GM12865 (cell line): Measurements from ENCODE around the gene SRSF7.

Source experiments
- DNase-seq: peaks from one replicate; pipeline ENCODE4 v3.0.0; 2010; ENCODE audit warnings: low read depth
- H3K4me3 ChIP-seq: 2 replicates; pipeline ENCODE4 v1.5.1; 2011; ENCODE audit warnings: mild to moderate bottlenecking, low read depth, low read length, control low read depth
- CTCF ChIP-seq: IDR thresholded peaks from 2 replicates; pipeline ENCODE4 v1.5.1; 2011; ENCODE audit warnings: low read length, control low read depth, low read depth, inconsistent platforms; ENCODE audit not compliant: insufficient read depth; ENCODE audit errors: missing control alignments

SRSF7 gene

GRCh38 chr2:38731090-38731489 lies 20.1 kb downstream of the SRSF7 start:
- no peak overlapping the region for H3K4me3 ChIP-seq
- no peak for TF ChIP-seq CTCF
- DNase-seq = no peak

DNA sequence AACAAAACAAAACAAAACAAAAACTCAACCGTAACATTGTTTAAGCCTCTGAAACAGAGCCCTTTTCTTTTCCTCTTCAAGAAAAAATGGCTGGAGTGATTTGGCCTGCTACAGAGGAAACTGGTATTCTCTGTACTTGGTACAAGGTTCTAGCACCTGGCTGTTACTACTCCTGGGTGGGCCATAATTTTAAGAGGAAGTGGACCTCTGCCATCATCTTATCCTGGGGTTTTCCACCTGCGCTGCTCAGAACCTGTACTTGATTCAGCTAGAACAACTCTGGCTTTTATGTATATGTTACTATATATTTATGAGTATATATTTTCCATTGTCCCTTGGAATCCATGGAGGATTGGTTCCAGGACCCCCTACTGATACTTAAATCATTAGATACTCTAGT lies 22.5 kb downstream of the SRSF7 start:
- DNase-seq = no peak
- TF ChIP-seq CTCF = no peak
- H3K4me3 ChIP-seq = no peak overlapping the region

DNA sequence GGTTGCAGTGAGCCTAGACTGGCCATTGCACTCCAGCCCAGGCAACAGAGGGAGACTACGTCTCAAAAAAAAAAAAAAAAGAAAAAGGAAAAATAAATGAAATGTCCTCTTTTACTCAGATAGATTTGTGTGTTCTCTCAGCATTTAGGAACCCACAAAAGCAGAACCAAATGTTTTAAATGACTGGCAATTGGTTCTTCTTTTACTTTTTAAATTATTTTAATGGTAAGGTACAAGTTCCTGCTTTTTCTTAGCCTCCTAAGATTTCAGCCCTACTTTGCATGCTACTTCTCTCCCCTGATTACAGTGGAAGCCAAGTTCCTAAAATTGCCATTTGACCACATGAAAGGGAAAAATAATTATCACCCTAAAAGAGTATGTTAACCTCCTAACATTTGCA lies 23.5 kb downstream of the SRSF7 start:
- no peak for TF ChIP-seq CTCF
- no peak overlapping the region for H3K4me3 ChIP-seq
- no peak for DNase-seq

DNA sequence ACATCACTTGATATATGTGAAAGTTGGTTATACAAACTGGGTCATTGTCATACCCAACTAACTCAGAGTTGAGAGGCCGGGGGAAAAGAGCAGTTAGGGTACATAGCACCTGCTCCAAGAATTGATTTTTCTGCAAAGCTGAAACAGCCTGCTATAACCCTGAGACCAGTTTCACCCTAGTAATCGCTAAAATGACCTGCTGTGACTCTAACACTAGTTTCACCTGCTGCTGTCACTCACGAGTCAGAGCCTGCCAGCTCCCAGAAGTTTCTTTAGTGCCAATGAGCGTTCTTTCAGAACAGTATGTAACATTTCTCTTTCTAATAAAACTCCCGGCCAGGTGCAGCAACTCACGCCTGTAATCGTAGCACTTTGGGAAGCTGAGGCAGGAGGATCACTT lies 28.0 kb downstream of the SRSF7 start:
- TF ChIP-seq CTCF = no peak
- H3K4me3 ChIP-seq = peak overlapping the region; percentile 7; the same call in 1 of the 2 replicates
- DNase-seq = peak; percentile 88

GRCh38 chr2:38722271-38723061 lies 28.7 kb downstream of the SRSF7 start:
- DNase-seq = peak; percentile 71
- peak overlapping the region; percentile 7 for H3K4me3 ChIP-seq
- TF ChIP-seq CTCF = no peak

DNA sequence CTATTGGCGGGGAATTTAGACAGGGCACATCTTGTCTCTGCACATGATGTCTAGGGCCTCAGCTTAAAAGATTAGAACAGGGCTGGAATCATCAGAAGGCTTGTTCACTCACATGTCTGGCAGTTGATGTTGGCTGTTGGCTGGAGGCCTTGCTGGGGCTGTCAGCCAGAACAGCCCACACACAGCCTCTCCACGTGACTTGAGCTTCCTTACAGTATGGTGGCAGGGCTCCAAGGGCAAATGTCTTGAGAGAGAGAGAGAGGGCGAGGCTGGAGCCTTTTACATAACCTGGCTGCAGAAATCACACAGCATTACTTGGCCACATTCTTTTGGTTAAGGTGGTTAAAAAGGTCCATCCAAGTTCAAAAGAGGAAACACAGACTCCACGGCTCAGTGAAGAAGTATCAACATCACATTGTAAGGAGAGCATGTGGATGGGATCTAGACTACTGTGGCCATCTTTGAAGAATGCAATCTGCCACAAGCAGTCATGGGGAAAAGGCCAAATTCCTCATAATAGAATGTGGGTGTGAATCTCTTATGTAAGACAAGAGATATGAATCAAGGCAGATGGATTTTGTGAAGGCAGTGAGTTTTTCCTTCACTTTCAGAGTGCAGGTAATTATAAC lies 30.4 kb downstream of the SRSF7 start:
- DNase-seq = peak; percentile 85
- no peak overlapping the region for H3K4me3 ChIP-seq

More for the DNA sequence above, 30.4 kb downstream of the SRSF7 start:
- no peak for TF ChIP-seq CTCF
